ENCODE measurements around the gene NAT10. TPM values are rescaled to one million over a fixed set of nuclear protein-coding genes. Genes with fewer than 3 reads are reported as not detected.

Gene NAT10
- total and polyA plus RNA-seq, 2 experiments from 2014 or later = 44.1 to 58.8 TPM

- H3K36me3 ChIP-seq (ENCODE audit: insufficient read depth) = peaks cover 6% of the 10 kb centered on the region; the same call in 1 of the 2 replicates
- no peaks in the 10 kb centered on the region for H3K9me2 ChIP-seq (ENCODE audit: insufficient read depth)
- no peak overlapping the region for H2AFZ ChIP-seq
- TF ChIP-seq REST (IDR thresholded peaks at IDR 0.05; ENCODE audit: unreplicated experiment) = no peak
- no peak for TF ChIP-seq ZNF462 (CRISPR knock-in tag; IDR thresholded peaks at IDR 0.05)
- no peak for TF ChIP-seq ZNF114 (CRISPR knock-in tag; IDR thresholded peaks at IDR 0.05)
- no peak for TF ChIP-seq CTCF (conservative IDR thresholded peaks at IDR 0.05; ENCODE audit: low read depth in 2 of 2)
- TF ChIP-seq POLR2AphosphoS5 (IDR thresholded peaks at IDR 0.05; ENCODE audit: low read depth) = no peak
- no peak for TF ChIP-seq CREB1 (CRISPR knock-in tag; IDR thresholded peaks at IDR 0.05; ENCODE audit: low read depth)
- no peak for TF ChIP-seq NANOG (IDR thresholded peaks at IDR 0.05; ENCODE audit: borderline replicate concordance)
- no peak for TF ChIP-seq EZH2 (IDR thresholded peaks at IDR 0.05; ENCODE audit: low read depth, unreplicated experiment)
- TF ChIP-seq STAT1 (IDR thresholded peaks at IDR 0.05; ENCODE audit: unreplicated experiment) = no peak
- no peak for TF ChIP-seq ETS1 (IDR thresholded peaks at IDR 0.05)
- no peak for TF ChIP-seq JUNB (IDR thresholded peaks at IDR 0.05; ENCODE audit: unreplicated experiment)
- no peak for TF ChIP-seq EZH2phosphoT487 (IDR thresholded peaks at IDR 0.05; ENCODE audit: unreplicated experiment)
- no peak for TF ChIP-seq ZNF331 (CRISPR knock-in tag; IDR thresholded peaks at IDR 0.05; ENCODE audit: low read depth)
- H3K27ac ChIP-seq (ENCODE audit: low read depth) = no peak overlapping the region
- H3K36me3 Mint-ChIP-seq (ENCODE audit: low read depth) = peaks cover 50% of the 10 kb centered on the region
- no peak overlapping the region for H3K4me3 Mint-ChIP-seq
- H3K27me3 ChIP-seq (ENCODE audit: insufficient read depth) = no peaks in the 10 kb centered on the region
- peaks cover 20% of the 10 kb centered on the region for H3K27me3 Mint-ChIP-seq (ENCODE audit: insufficient read depth, low read depth, poor library complexity)
- no peaks in the 10 kb centered on the region for H3K4me1 ChIP-seq (ENCODE audit: insufficient read depth)
- ATAC-seq (no peak), DNase-seq (ENCODE audit: low spot score) (no peak)
- no peaks in the 10 kb centered on the region for H3K79me2 ChIP-seq (replicated peaks; ENCODE audit: insufficient read depth)
- H3K4me1 Mint-ChIP-seq = peaks cover 3% of the 10 kb centered on the region; the same call in 1 of the 3 replicates
- H3K4me2 ChIP-seq = no peak overlapping the region
- peaks cover 5% of the 10 kb centered on the region; the same call in 1 of the 2 replicates for H4K20me1 ChIP-seq (replicated peaks; ENCODE audit: insufficient read depth)
- no peak overlapping the region for H3K4me3 ChIP-seq
- H3F3A ChIP-seq (replicated peaks; ENCODE audit: low read depth) = 0 out of 2 replicates have a peak, but pooled peaks cover 5% of the 10 kb centered on the region
- H3K27ac Mint-ChIP-seq = no peak overlapping the region
- no peaks in the 10 kb centered on the region; the same call in 2 of the 3 replicates for H3K9me3 Mint-ChIP-seq
These were observed 45.2 kb downstream of the NAT10 start for GRCh38 chr11:34150494-34151151.
